WTC11 (cell line): ENCODE results near the gene MCM3AP.

Experiments used
- AFF4 ChIP-seq: sonication (generic); formaldehyde crosslinking; IDR thresholded peaks from 2 replicates; pipeline ENCODE4 v1.8.1; 2023; ENCODE audit warnings: mild to moderate bottlenecking, missing genetic modification reagents, borderline replicate concordance
- ATF1 ChIP-seq: sonication (generic); formaldehyde crosslinking; IDR thresholded peaks from 2 replicates; pipeline ENCODE4 v1.8.1; 2023; ENCODE audit warnings: mild to moderate bottlenecking, moderate library complexity, missing genetic modification reagents
- CTCF ChIP-seq: fragments of 200-600 bp; IDR thresholded peaks from 2 replicates; pipeline ENCODE4 v1.8.0; 2022; ENCODE audit warnings: antibody characterized with exemption
- MLX ChIP-seq: sonication (generic); formaldehyde crosslinking; IDR thresholded peaks from 2 replicates; pipeline ENCODE4 v1.8.1; 2023; ENCODE audit warnings: mild to moderate bottlenecking, missing genetic modification reagents, moderate library complexity
- NR3C1 ChIP-seq: sonication (generic); formaldehyde crosslinking; conservative IDR thresholded peaks from 2 replicates; pipeline ENCODE4 v1.8.1; 2023; ENCODE audit warnings: low read depth, mild to moderate bottlenecking, missing genetic modification reagents
- RELA ChIP-seq: sonication (generic); formaldehyde crosslinking; IDR thresholded peaks from 2 replicates; pipeline ENCODE4 v1.8.1; 2022; ENCODE audit warnings: missing genetic modification reagents, mild to moderate bottlenecking, borderline replicate concordance
- ZNF232 ChIP-seq: sonication (generic); formaldehyde crosslinking; IDR thresholded peaks from 2 replicates; pipeline ENCODE4 v1.8.0; 2022; ENCODE audit warnings: mild to moderate bottlenecking, missing genetic modification reagents
- ZNF281 ChIP-seq: sonication (generic); formaldehyde crosslinking; IDR thresholded peaks from 2 replicates; pipeline ENCODE4 v1.8.0; 2023; ENCODE audit warnings: mild to moderate bottlenecking, missing genetic modification reagents

- TF ChIP-seq ATF1 (CRISPR knock-in tag), result no peak
- TF ChIP-seq AFF4 (CRISPR knock-in tag), result no peak
- TF ChIP-seq ZNF281 (CRISPR knock-in tag), result no peak
- no peak for TF ChIP-seq CTCF
- no peak for TF ChIP-seq ZNF232 (CRISPR knock-in tag)
- TF ChIP-seq RELA (CRISPR knock-in tag), result no peak
- TF ChIP-seq NR3C1 (CRISPR knock-in tag), result no peak
- no peak for TF ChIP-seq MLX (CRISPR knock-in tag)
Measured at GRCh38 chr21:46311568-46311967, 26.2 kb upstream of the MCM3AP start.
